Right kidney (tissue), 9 donors: Measurements from ENCODE around the gene ACOT8.
A peak's percentile ranks its signal among the peaks of the same experiment; 100 is the strongest.
"Not testable (repeated sequence)": the region's sequence is repeated elsewhere in the genome, so short reads cannot be mapped to it uniquely, and the experiment has no call there.

Experiments
- DNase-seq: peaks from one replicate; pipeline ENCODE4 v3.0.0-alpha.2; 2016
- long read RNA-seq, 8 donors: transcript quantifications; one replicate each; lab custom pipeline, GENCODE V29; 2026

Gene ACOT8
- long read RNA-seq, donor 1, transcript ACOT8-201 (6 exons, 1,168 nt): major isoform, 21 of 23 reads
- long read RNA-seq, donor 1, partial matches to known transcripts: 0 of 23 reads
- long read RNA-seq, donor 1, other reads (novel, unspliced or antisense): 0 of 23 reads
- long read RNA-seq, donor 2, transcript ACOT8-201 (6 exons, 1,168 nt): major isoform, 9 of 14 reads
- long read RNA-seq, donor 2, partial matches to known transcripts: 0 of 14 reads
- long read RNA-seq, donor 2, other reads (novel, unspliced or antisense): 0 of 14 reads
- long read RNA-seq, donor 3, partial matches to known transcripts: 8 of 11 reads
- long read RNA-seq, donor 3, other reads (novel, unspliced or antisense): 0 of 11 reads
- long read RNA-seq, donor 4, transcript ACOT8-201 (6 exons, 1,168 nt): major isoform, 9 of 11 reads
- long read RNA-seq, donor 4, partial matches to known transcripts: 0 of 11 reads
- long read RNA-seq, donor 4, other reads (novel, unspliced or antisense): 0 of 11 reads
- long read RNA-seq, donor 5, transcript ACOT8-201 (6 exons, 1,168 nt): major isoform, 5 of 14 reads
- long read RNA-seq, donor 5, partial matches to known transcripts: 5 of 14 reads
- long read RNA-seq, donor 5, other reads (novel, unspliced or antisense): 0 of 14 reads
- long read RNA-seq, donor 6, transcript ACOT8-201 (6 exons, 1,168 nt): major isoform, 9 of 11 reads
- long read RNA-seq, donor 6, partial matches to known transcripts: 0 of 11 reads
- long read RNA-seq, donor 6, other reads (novel, unspliced or antisense): 0 of 11 reads
- long read RNA-seq, donor 7, transcript ACOT8-201 (6 exons, 1,168 nt): major isoform, 5 of 13 reads
- long read RNA-seq, donor 7, partial matches to known transcripts: 0 of 13 reads
- long read RNA-seq, donor 7, other reads (novel, unspliced or antisense): 0 of 13 reads
- long read RNA-seq, donor 8, transcript ACOT8-201 (6 exons, 1,168 nt): major isoform, 8 of 16 reads
- long read RNA-seq, donor 8, partial matches to known transcripts: 5 of 16 reads
- long read RNA-seq, donor 8, other reads (novel, unspliced or antisense): 0 of 16 reads

- peak; percentile 88 for DNase-seq
Observed at GRCh38 chr20:45857114-45857881, at the start of gene ACOT8, which contains the start of gene ZSWIM3. Gene ACOT8, minus strand, starts transcription at chr20:45857392. Its CDS starts 77 bp downstream, at chr20:45857315. Gene ZSWIM3, plus strand, starts transcription at chr20:45857614. Its CDS starts 212 bp downstream, at chr20:45857826.

GRCh38 chr20:45905505-45906079, 48.4 kb upstream of the ACOT8 start:
- no peak for DNase-seq

- DNase-seq: no peak
Observed at GRCh38 chr20:45904583-45905504, 47.7 kb upstream of the ACOT8 start.

- DNase-seq: no peak
Observed at GRCh38 chr20:45902199-45902701, 45.1 kb upstream of the ACOT8 start.

- DNase-seq: not testable (repeated sequence)
Observed at GRCh38 chr20:45901332-45901731, 44.1 kb upstream of the ACOT8 start.

- no peak for DNase-seq
Observed at GRCh38 chr20:45899046-45899835, 42.0 kb upstream of the ACOT8 start.

- DNase-seq: no peak
Observed at GRCh38 chr20:45898285-45898684, 41.1 kb upstream of the ACOT8 start.

- DNase-seq: no peak
Observed at GRCh38 chr20:45897692-45898091, 40.5 kb upstream of the ACOT8 start.

- DNase-seq: no peak
Observed at GRCh38 chr20:45897289-45897688, 40.1 kb upstream of the ACOT8 start.

- DNase-seq: no peak
Observed at GRCh38 chr20:45896641-45897161, 39.5 kb upstream of the ACOT8 start.

GRCh38 chr20:45894797-45895196, 37.6 kb upstream of the ACOT8 start:
- DNase-seq: no peak

GRCh38 chr20:45893831-45894230, 36.6 kb upstream of the ACOT8 start:
- no peak for DNase-seq

- no peak for DNase-seq
Observed at GRCh38 chr20:45892828-45893500, 35.8 kb upstream of the ACOT8 start.

GRCh38 chr20:45892049-45892825, 35.0 kb upstream of the ACOT8 start:
- no peak for DNase-seq

- DNase-seq: peak; percentile 99
Observed at GRCh38 chr20:45890985-45891983, 34.1 kb upstream of the ACOT8 start, which contains the start of the genes CTSA and NEURL2. Gene CTSA, plus strand, starts transcription at chr20:45891335. Its CDS starts 234 bp downstream, at chr20:45891569. Gene NEURL2, minus strand, starts transcription at chr20:45891208. Its CDS starts 217 bp downstream, at chr20:45890991.
